Measurements from ENCODE around the gene IGSF3.
"Not testable (repeated sequence)": the region's sequence is repeated elsewhere in the genome, so short reads cannot be mapped to it uniquely, and the experiment has no call there.

Gene IGSF3

DNA sequence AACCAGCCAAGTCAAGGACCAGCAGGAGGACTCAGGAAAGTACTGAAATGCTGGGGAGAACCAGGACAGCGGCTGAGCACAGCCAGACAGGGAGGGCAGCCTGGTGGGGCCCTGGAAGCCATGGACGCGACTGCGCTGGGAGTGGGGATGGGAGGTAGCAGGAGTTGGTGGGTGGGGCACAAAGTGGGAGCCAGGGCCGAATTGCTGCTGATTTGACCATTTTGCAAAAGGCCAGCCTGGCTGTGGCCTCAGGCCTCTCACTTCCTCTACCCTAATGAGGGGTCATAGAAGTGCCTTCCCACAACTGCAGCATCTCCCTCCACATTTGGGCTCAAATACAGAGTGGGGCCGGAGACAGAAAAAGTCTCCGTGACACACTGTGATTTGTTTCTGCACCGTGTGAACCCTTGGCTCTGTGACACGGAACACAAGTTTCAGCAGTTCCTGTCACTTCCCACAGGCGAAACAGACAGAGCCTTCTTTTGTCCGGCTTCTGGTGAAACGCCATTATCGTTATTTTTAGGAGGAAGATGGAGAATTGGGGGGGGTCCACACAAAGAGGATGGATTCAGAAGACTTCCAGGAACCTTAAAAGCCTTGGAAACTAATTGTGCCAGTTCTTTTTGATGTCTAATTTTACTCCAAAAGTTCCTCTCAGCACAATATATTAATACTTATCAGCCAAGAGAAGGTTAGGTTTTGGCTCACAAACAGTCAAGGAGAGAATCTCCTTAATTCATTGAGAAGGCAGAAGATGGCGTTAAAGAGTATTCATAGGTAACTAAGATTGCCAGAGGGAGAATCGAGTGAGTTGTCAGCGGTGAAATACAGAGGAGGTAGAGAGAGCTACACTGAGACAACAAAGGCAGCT lies 21.5 kb downstream of the IGSF3 start:
- H3K36me3 ChIP-seq; H3K4me3 ChIP-seq (ENCODE audit: low read depth, low read length); H3K27me3 ChIP-seq; DNase-seq; H3K9me3 ChIP-seq: not testable (repeated sequence)
- peaks cover 34% of the 10 kb centered on the region for H3K4me1 ChIP-seq

DNA sequence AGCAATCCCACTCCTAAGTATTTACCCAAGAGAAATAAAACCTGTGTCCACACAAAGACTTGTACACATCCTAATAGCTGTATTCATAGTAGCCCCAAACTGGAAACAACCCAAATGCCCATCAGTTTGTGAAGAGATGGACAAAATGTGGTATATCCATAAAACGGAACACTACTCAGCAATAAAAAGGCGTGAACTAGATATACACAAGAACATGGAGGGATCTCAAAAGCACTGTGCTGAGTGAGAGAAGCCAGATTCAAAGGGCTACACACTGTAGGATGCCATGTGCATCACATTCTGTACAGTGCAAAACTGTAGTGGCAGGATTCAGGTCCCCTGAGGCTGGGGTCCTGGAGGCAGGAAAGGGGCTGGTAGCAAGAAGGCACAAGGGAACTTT lies 22.5 kb downstream of the IGSF3 start:
- DNase-seq; H3K27me3 ChIP-seq; H3K4me3 ChIP-seq (ENCODE audit: low read depth, low read length); H3K9me3 ChIP-seq; H3K36me3 ChIP-seq: not testable (repeated sequence)
- H3K4me1 ChIP-seq: peaks cover 34% of the 10 kb centered on the region

DNA sequence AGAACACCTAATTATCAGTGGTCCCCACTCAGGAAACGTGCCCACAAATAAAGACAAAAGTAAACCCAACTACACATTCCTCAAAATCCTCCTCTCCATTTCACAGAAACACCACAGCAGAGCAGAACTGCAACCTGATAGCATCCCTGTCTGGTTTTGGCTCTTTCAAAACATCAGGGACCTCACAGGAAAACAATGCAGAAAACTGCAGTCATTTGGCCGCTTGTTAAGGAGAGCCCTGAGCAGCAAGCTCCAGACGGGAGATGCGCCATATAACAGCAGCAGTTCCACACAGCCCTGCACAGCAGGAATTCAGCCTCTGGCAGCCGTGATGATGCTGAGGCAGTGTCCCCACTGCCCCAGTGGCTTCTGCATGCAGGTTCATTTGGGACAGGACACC lies 23.4 kb downstream of the IGSF3 start:
- not testable (repeated sequence) for H3K36me3 ChIP-seq; H3K9me3 ChIP-seq; H3K4me3 ChIP-seq (ENCODE audit: low read depth, low read length); H3K27me3 ChIP-seq
- peaks cover 31% of the 10 kb centered on the region for H3K4me1 ChIP-seq
- peak; percentile 31 for DNase-seq

DNA sequence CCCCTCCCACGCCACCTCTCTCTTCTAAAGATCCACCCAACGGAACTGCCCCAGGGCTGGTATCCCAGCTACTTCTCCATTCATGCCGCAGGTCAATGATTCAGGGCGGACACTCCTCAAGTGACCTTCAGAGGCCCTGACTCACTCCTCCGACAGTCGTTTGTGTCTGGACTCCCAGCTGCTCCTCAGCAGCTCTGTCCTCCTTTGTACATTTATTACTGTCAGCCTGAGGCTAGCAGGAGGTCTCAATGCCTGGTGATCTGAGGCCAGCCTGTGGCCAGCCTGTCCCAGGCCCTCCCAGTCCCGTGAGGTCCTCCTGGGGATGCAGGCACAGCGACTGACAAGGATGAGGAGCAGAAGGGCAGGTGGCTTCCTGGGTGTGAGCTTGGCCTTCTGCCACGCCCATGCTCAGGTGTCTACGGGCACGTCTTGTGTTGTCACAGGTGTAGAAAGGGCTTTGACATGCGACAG lies 24.2 kb downstream of the IGSF3 start:
- H3K36me3 ChIP-seq; H3K9me3 ChIP-seq; H3K4me3 ChIP-seq (ENCODE audit: low read depth, low read length); H3K27me3 ChIP-seq: not testable (repeated sequence)
- DNase-seq: peak; percentile 24
- peaks cover 27% of the 10 kb centered on the region for H3K4me1 ChIP-seq

DNA sequence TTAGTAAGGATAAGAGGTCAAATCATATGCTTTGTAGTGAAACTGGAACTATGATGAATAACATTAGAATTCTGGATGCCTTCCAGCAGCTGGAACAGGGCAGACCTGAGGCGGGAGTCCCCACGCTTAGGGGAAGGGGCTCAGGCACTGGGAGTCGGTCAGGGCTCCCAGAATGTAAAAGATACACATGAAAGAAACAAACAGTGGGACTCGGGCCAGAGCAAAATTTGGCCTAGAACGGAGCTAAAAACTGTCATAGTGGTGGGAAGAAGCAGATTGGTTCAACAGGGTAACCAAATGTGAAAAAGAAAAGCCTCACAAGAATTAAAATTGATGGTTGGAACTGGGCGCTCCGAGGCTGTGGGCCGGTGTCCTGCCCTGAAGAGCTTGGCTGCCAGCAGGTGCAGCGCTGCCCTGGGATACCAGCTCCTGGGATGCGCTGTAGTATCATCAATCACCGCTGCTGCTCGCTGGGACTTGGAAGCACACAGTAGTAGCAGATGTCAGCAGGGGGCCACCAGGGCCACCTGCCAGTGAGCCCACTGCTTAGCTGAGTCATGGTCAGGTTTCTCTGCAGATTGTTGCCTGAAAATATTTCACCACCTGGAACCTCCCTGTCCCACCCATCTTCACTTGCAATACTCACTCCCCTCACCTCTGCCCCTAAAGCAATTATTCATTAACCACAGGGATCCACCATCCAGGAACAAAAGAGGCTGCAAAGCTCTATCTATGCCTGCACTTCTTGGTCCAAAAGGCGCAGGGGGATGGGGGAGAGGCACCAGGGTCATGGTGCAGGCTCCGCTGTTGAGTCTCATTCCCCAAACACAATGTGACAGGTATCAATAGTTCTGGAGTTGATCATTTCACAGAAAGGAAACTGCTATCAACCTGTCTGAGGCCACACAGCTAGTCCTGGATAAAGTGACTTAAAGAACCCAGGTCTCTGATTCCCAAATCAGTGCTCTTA lies 24.9 kb downstream of the IGSF3 start:
- H3K4me3 ChIP-seq (ENCODE audit: low read depth, low read length); H3K36me3 ChIP-seq; H3K27me3 ChIP-seq; H3K9me3 ChIP-seq: not testable (repeated sequence)
- peak; percentile 57 for DNase-seq
- H3K4me1 ChIP-seq: peaks cover 27% of the 10 kb centered on the region

DNA sequence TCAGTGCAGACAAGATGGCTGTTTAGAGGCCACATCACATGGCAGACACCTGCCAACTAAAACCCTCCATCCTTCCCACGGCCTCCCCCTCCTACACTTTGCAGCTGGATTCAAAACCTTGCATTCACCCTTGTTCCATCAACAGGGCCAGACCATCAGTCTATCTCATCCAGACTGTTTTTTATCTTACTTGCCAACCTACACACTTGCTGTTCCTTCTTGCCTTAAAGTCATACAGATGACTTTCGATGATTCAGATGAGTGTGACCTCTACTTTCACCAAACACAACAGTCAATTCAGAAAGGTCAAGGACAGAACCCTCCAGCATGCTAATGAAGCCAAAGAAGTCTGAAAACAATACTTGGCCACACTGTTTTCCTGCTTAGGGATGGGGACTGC lies 29.9 kb downstream of the IGSF3 start:
- not testable (repeated sequence) for H3K36me3 ChIP-seq; DNase-seq; H3K4me3 ChIP-seq (ENCODE audit: low read depth, low read length); H3K9me3 ChIP-seq; H3K27me3 ChIP-seq; H3K4me1 ChIP-seq

DNA sequence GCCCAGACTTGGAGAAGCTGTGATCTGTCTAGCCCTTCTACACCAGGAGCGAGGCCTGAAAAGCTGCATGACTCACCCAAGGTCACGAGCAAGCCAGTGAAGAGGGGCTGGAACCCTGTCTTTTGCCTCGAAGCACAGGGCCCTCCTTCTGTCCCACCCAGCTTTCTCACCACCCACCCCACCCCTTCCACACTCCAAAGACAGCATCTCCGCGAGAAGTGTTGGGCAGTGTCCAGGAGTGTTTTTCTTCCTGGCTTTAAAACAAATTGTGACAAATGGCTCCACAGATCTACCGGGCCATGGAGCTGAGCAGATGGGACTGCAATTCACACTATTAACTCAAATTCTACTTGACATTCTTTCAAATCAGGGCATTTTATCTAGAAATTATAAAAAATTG lies 30.9 kb downstream of the IGSF3 start:
- H3K4me3 ChIP-seq (ENCODE audit: low read depth, low read length); H3K36me3 ChIP-seq; H3K27me3 ChIP-seq; DNase-seq; H3K4me1 ChIP-seq; H3K9me3 ChIP-seq: not testable (repeated sequence)

DNA sequence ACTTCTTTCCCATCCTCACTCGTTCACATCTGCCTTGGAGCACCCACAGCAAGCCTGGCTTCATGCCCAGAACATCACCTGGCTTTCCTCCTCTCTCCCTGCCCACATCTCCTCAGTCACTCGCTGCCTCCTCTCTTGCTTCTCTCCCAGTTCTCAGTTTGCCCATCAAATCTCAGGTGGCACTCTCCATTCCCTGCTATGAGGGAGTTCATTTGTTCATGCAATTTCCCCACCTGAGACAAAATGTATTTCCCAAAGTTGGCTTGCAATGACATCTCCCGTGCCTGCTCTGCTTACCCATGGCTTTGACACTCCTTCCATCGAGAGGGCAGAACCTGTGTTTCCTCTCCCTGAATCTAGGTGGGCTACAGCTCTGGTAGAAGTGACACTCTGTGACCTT lies 33.1 kb downstream of the IGSF3 start:
- not testable (repeated sequence) for H3K27me3 ChIP-seq; DNase-seq; H3K4me3 ChIP-seq (ENCODE audit: low read depth, low read length); H3K36me3 ChIP-seq; H3K9me3 ChIP-seq; H3K4me1 ChIP-seq

DNA sequence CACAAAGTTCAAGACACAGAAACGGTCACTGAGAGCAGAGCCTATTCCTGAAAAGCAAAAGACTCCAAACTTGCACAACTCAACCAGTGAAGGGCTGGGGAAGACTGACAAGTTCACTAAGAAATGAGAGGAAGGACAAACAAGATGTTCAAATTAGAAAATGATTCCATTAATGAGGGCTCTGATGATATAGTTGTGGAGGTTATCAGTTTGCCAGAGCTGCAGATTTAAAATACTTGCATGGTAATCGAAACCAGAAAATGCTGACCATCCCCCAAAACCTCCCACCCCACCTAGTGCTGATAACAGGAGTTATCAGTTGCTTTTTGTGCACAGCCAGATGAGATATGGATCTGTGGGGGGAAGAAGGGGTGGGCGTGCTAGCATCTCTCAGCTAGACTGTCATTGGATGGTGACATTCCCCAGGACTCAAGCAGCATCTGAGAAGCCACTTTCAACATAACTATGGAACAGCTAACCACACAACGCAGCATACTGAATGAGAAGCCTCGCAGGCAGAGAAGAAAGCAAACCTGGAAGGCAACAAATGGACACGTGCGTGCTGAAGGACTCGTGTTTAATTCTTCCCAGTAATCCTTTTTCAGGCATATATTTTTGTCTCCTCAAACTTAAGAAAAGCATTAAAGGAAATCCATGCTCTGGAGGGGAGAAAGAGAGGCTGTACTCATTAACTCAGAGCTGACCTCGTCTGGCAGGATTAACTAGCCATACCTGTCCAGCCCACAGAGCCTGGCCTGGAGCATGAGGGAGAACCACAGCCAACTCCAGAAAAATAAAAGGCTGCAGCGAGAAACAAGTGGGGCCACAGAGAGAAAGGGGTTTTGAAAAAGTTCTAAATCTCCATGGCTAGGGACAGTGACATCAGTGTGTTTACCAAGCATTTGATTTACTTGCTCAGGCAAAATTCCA lies 35.3 kb downstream of the IGSF3 start:
- not testable (repeated sequence) for H3K9me3 ChIP-seq; DNase-seq; H3K4me3 ChIP-seq (ENCODE audit: low read depth, low read length); H3K27me3 ChIP-seq; H3K36me3 ChIP-seq
- H3K4me1 ChIP-seq: peaks cover 17% of the 10 kb centered on the region

DNA sequence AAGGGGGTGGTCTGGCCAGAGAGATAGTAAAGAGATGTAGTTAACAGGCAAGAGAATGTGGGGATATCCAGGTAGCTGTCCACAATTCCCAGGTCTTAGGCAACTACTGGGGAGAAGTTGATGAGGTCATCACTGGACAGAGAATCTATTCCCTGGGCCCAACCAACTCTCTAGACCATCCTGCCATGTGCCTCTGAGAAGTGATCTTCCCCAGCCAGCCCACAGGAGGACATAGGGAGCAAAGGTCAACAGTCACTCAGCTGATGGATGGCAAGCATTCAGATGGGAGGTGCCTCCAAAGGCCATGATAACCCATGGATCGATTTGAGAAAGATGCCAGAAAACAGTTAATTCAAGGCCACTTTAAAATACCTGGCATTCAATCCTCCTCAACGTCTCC lies 36.0 kb downstream of the IGSF3 start:
- not testable (repeated sequence) for DNase-seq; H3K36me3 ChIP-seq; H3K27me3 ChIP-seq; H3K9me3 ChIP-seq; H3K4me3 ChIP-seq (ENCODE audit: low read depth, low read length)
- H3K4me1 ChIP-seq: peaks cover 22% of the 10 kb centered on the region

DNA sequence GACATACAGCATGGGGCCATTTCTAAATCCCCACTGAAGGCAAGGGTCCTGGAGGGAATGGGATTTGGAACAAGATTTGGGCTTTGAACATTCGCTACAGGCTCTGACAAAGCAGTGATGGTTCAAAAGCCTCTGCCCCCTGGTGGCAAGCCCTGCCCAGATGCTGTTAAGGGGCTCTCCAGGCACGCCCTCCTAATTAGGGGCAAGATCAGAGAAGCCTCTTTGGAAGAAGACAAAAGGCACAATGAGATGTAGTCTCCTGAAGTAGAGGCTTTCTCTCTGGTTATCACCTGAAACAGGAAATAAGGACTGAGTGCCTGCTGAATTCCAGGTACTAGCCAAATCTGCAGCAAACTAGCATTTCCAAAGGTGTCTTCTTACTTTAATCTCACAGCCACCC lies 37.5 kb downstream of the IGSF3 start:
- not testable (repeated sequence) for H3K9me3 ChIP-seq; H3K36me3 ChIP-seq; H3K27me3 ChIP-seq; DNase-seq; H3K4me3 ChIP-seq (ENCODE audit: low read depth, low read length)
- peaks cover 22% of the 10 kb centered on the region for H3K4me1 ChIP-seq
- TF ChIP-seq, protein P1, sequence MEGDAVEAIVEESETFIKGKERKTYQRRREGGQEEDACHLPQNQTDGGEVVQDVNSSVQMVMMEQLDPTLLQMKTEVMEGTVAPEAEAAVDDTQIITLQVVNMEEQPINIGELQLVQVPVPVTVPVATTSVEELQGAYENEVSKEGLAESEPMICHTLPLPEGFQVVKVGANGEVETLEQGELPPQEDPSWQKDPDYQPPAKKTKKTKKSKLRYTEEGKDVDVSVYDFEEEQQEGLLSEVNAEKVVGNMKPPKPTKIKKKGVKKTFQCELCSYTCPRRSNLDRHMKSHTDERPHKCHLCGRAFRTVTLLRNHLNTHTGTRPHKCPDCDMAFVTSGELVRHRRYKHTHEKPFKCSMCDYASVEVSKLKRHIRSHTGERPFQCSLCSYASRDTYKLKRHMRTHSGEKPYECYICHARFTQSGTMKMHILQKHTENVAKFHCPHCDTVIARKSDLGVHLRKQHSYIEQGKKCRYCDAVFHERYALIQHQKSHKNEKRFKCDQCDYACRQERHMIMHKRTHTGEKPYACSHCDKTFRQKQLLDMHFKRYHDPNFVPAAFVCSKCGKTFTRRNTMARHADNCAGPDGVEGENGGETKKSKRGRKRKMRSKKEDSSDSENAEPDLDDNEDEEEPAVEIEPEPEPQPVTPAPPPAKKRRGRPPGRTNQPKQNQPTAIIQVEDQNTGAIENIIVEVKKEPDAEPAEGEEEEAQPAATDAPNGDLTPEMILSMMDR (IDR thresholded peaks at IDR 0.05; ENCODE audit: low read depth, low read length): peak; percentile 35

DNA sequence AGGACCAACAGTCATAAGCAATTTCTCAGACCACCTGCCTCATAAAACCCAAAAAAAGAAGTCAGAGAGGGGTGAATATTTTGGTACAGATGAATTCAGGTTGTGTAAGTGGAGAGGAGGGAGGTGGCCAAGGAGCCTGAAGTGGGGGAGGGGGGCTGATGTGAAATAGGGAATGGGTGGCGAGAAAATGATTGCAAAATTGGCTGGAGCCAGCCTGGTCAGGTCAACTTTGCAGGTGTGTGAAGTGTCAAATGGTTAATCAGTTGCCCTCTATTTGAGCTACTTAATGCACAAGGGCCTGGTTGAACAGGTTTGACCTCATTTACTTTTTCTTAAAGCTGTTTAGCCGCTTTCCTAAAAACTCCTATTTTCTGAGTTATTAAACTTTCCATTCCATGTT lies 38.1 kb downstream of the IGSF3 start:
- H3K4me1 ChIP-seq: peaks cover 21% of the 10 kb centered on the region
- not testable (repeated sequence) for DNase-seq; H3K9me3 ChIP-seq; H3K4me3 ChIP-seq (ENCODE audit: low read depth, low read length); H3K36me3 ChIP-seq; H3K27me3 ChIP-seq
